ENCODE measurements around the gene HOXD8. TPM values are rescaled to one million over a fixed set of nuclear protein-coding genes. Genes with fewer than 3 reads are reported as not detected.

The HOXD8 gene
- total RNA-seq, 4 donors from 2014 or later, result 1.4 to 6.0 (median 2.6) TPM

GRCh38 chr2:176163672-176164056 is 34.2 kb downstream of the HOXD8 start:
- Histone ChIP-seq H3K4me1 (peaks cover 38% of the 10 kb centered on the region), H3K27ac (no peak overlapping the region), H3K4me3 (no peak overlapping the region), H3K36me3 (no peaks in the 10 kb centered on the region), H3K9me3 (no peaks in the 10 kb centered on the region), H3K27me3 (peaks cover 98% of the 10 kb centered on the region)
- WGBS, result 40% methylated on average over 12 of the region's 12 CpGs
- DNase-seq (ENCODE audit: low spot score in 2 of 2), result no peak
- TF ChIP-seq EP300 (IDR thresholded peaks at IDR 0.05) (no peak), CTCF (IDR thresholded peaks at IDR 0.05) (no peak), POLR2AphosphoS5 (IDR thresholded peaks at IDR 0.05) (no peak)

GRCh38 chr2:176164201-176164600 is 34.7 kb downstream of the HOXD8 start:
- no peak for DNase-seq (ENCODE audit: low spot score in 2 of 2)
- Histone ChIP-seq H3K27ac (no peak overlapping the region), H3K36me3 (no peaks in the 10 kb centered on the region), H3K4me3 (no peak overlapping the region), H3K4me1 (peaks cover 33% of the 10 kb centered on the region), H3K27me3 (peaks cover 98% of the 10 kb centered on the region), H3K9me3 (no peaks in the 10 kb centered on the region)
- 60% methylated on average over 13 of the region's 13 CpGs for WGBS
- TF ChIP-seq POLR2AphosphoS5 (IDR thresholded peaks at IDR 0.05) (no peak), POLR2A (IDR thresholded peaks at IDR 0.05) (no peak), EP300 (IDR thresholded peaks at IDR 0.05) (no peak), CTCF (IDR thresholded peaks at IDR 0.05) (no peak)

- 56% methylated on average over 50 of the region's 52 CpGs for WGBS
Measured at GRCh38 chr2:176164611-176165369, 35.3 kb downstream of the HOXD8 start.

GRCh38 chr2:176165370-176166050 is 36.0 kb downstream of the HOXD8 start:
- peaks cover 95% of the 10 kb centered on the region for H3K27me3 ChIP-seq
- no peaks in the 10 kb centered on the region for H3K9me3 ChIP-seq
- TF ChIP-seq POLR2AphosphoS5 (IDR thresholded peaks at IDR 0.05) (no peak), POLR2A (IDR thresholded peaks at IDR 0.05) (no peak), CTCF (IDR thresholded peaks at IDR 0.05) (no peak), EP300 (IDR thresholded peaks at IDR 0.05) (no peak)
- H3K4me3 ChIP-seq, result no peak overlapping the region
- 61% methylated on average over 23 of the region's 26 CpGs for WGBS
- no peak for DNase-seq (ENCODE audit: low spot score in 2 of 2)
- peaks cover 20% of the 10 kb centered on the region for H3K4me1 ChIP-seq
- no peaks in the 10 kb centered on the region for H3K36me3 ChIP-seq
- no peak overlapping the region for H3K27ac ChIP-seq

More at GRCh38 chr2:176164611-176165369, 35.3 kb downstream of the HOXD8 start:
- Histone ChIP-seq H3K36me3 (no peaks in the 10 kb centered on the region), H3K4me1 (peaks cover 27% of the 10 kb centered on the region), H3K27me3 (peaks cover 98% of the 10 kb centered on the region), H3K27ac (no peak overlapping the region), H3K9me3 (no peaks in the 10 kb centered on the region), H3K4me3 (no peak overlapping the region)
- TF ChIP-seq POLR2AphosphoS5 (IDR thresholded peaks at IDR 0.05), result no peak
- TF ChIP-seq EP300 (IDR thresholded peaks at IDR 0.05), result no peak
- TF ChIP-seq POLR2A (IDR thresholded peaks at IDR 0.05), result no peak
- TF ChIP-seq CTCF (IDR thresholded peaks at IDR 0.05), result no peak
- DNase-seq (ENCODE audit: low spot score in 2 of 2), result no peak

- H3K27me3 ChIP-seq, result peaks cover 95% of the 10 kb centered on the region
- peaks cover 15% of the 10 kb centered on the region for H3K4me1 ChIP-seq
- no peaks in the 10 kb centered on the region for H3K9me3 ChIP-seq
- no peak for TF ChIP-seq CTCF (IDR thresholded peaks at IDR 0.05)
- no peak for TF ChIP-seq POLR2AphosphoS5 (IDR thresholded peaks at IDR 0.05)
- TF ChIP-seq EP300 (IDR thresholded peaks at IDR 0.05), result no peak
- TF ChIP-seq POLR2A (IDR thresholded peaks at IDR 0.05), result no peak
- H3K27ac ChIP-seq, result no peak overlapping the region
- DNase-seq (ENCODE audit: low spot score in 2 of 2), result no peak
- H3K4me3 ChIP-seq, result no peak overlapping the region
- 45% methylated on average over 2 of the region's 2 CpGs for WGBS
- H3K36me3 ChIP-seq, result no peaks in the 10 kb centered on the region
Measured at GRCh38 chr2:176166272-176166671, 36.8 kb downstream of the HOXD8 start.

Measured in suprapubic skin (tissue), 4 donors.